K562 (cell line): ENCODE results near the gene SHISA9. TPM values are rescaled to one million over a fixed set of nuclear protein-coding genes. Genes with fewer than 3 reads are reported as not detected.

ENCODE experiments used
- ATAC-seq: fragments of 200-7000 bp; cut with Tn5 transposase; 3 replicates; pipeline ENCODE4 v1.9.1; 2020; ENCODE audit warnings: moderate library complexity
- BruUV-seq: library from RNA; stranded (reverse); fragments of 400-500 nt; replicated peaks from 2 replicates; lab custom pipeline; 2021; lab: Mats Ljungman, UMichigan
- CTCF ChIA-PET: fragments of 300-600 bp; formaldehyde crosslinking; extraction: SDS; loops from one replicate; lab custom pipeline; 2021; ENCODE audit warnings: low intra/inter-chr PET ratio; lab: Yijun Ruan, JAX
- POLR2A ChIA-PET: fragments of 300-600, 350-650 bp; sonication (Branson Sonifier 250); formaldehyde crosslinking; extraction: SDS; loops from one replicate; lab custom pipeline; 2021; ENCODE audit warnings: antibody characterized with exemption, inconsistent platforms; lab: Yijun Ruan, JAX
- DNase-seq, 4 experiments: peaks; one replicate each; pipeline versions ENCODE4 v3.0.0 to v3.0.0-alpha.2; 2011 to 2018; ENCODE audit warnings: low spot score in 3 of 4, mixed read lengths in 3 of 4; ENCODE audit errors: extremely low read depth in 1 of 4
- FAIRE-seq: peaks from 2 replicates; lab custom pipeline; 2011; peaks lifted over from hg19 to GRCh38; lab: Jason Lieb, UNC
- H2AFZ ChIP-seq: 2 replicates; pipeline ENCODE4 v1.6.0; 2011; ENCODE audit warnings: low read depth, low read length, control low read depth, inconsistent platforms
- H3K27ac ChIP-seq: fragments of 200-600 bp; 3 replicates; pipeline ENCODE4 v1.8.0; 2011; ENCODE audit warnings: low read depth, mild to moderate bottlenecking, control low read depth, inconsistent platforms, low read length, moderate library complexity, mixed read lengths; ENCODE audit errors: extremely low read depth
- H3K27me3 ChIP-seq, 2 experiments: fragments of 300-600 bp in 1 of 2; 2 replicates in 1 of 2; 3 replicates in 1 of 2; pipeline versions ENCODE4 v1.6.0 to v1.8.0; 2011; ENCODE audit warnings: inconsistent platforms in 2 of 2, low read length in 2 of 2, mild to moderate bottlenecking in 1 of 2, mixed read lengths in 1 of 2, moderate library complexity in 1 of 2; ENCODE audit not compliant: control insufficient read depth in 2 of 2, insufficient read depth in 2 of 2
- H3K36me3 ChIP-seq: fragments of 300-600 bp; 3 replicates; pipeline ENCODE4 v1.8.0; 2011; ENCODE audit warnings: mild to moderate bottlenecking, low read length, inconsistent platforms; ENCODE audit not compliant: control insufficient read depth, insufficient read depth
- H3K4me1 ChIP-seq, 2 experiments: fragments of 200-600 bp in 1 of 2; replicated peaks in 1 of 2; 2 replicates in 1 of 2; 3 replicates in 1 of 2; pipeline versions ENCODE4 v1.5.1 to v1.8.0; 2011; ENCODE audit warnings: inconsistent platforms in 2 of 2, low read length in 2 of 2, mild to moderate bottlenecking in 1 of 2, mixed read lengths in 1 of 2, moderate library complexity in 1 of 2; ENCODE audit not compliant: control insufficient read depth in 2 of 2, insufficient read depth in 2 of 2
- H3K4me2 ChIP-seq: 2 replicates; pipeline ENCODE4 v1.6.1; 2011; ENCODE audit warnings: low read length, control low read depth, inconsistent platforms, mixed read lengths; ENCODE audit not compliant: insufficient read depth
- H3K4me3 ChIP-seq: fragments of 200-600 bp; sonication (generic), shearing (Covaris generic); 2 replicates; pipeline ENCODE4 v1.5.1; 2016; ENCODE audit warnings: control low read depth, inconsistent platforms
- H3K79me2 ChIP-seq: fragments of 200-600 bp; 3 replicates; pipeline ENCODE4 v1.8.0; 2011; ENCODE audit warnings: low read length, inconsistent platforms; ENCODE audit not compliant: control insufficient read depth, insufficient read depth
- H3K9ac ChIP-seq, 2 experiments: 2 replicates each; pipeline versions ENCODE4 v1.6.0 to v1.6.1; 2011; ENCODE audit warnings: low read depth in 2 of 2, low read length in 2 of 2, control low read depth in 1 of 2, inconsistent platforms in 1 of 2, mild to moderate bottlenecking in 1 of 2, mixed read lengths in 1 of 2; ENCODE audit not compliant: insufficient read depth in 1 of 2
- H3K9me1 ChIP-seq: one replicate; pipeline ENCODE4 v1.6.0; 2011; ENCODE audit warnings: inconsistent platforms, mild to moderate bottlenecking, low read length, moderate library complexity; ENCODE audit not compliant: control insufficient read depth, insufficient read depth
- H3K9me3 ChIP-seq: replicated peaks from 2 replicates; pipeline ENCODE4 v1.5.1; 2011; ENCODE audit warnings: low read depth, low read length, inconsistent platforms; ENCODE audit not compliant: control insufficient read depth, insufficient read depth
- H4K20me1 ChIP-seq: replicated peaks from 2 replicates; pipeline ENCODE4 v1.6.1; 2011; ENCODE audit warnings: low read length, inconsistent platforms, mixed read lengths; ENCODE audit not compliant: control insufficient read depth, insufficient read depth
- DPF2 ChIP-seq: fragments of 450-650 bp; IDR thresholded peaks from 2 replicates; pipeline ENCODE4 v1.6.1; 2016
- ELF4 ChIP-seq: fragments of 450-650 bp; formaldehyde crosslinking; IDR thresholded peaks from 2 replicates; pipeline ENCODE4 v1.4.0; 2022; ENCODE audit warnings: missing genetic modification characterization
- EP400 ChIP-seq: fragments of 450-650 bp; IDR thresholded peaks from 2 replicates; pipeline ENCODE4 v1.6.1; 2017; ENCODE audit warnings: antibody characterized with exemption, mild to moderate bottlenecking, moderate library complexity
- FOXP1 ChIP-seq: sonication (generic); formaldehyde crosslinking; IDR thresholded peaks from 2 replicates; pipeline ENCODE4 v1.8.0; 2022; ENCODE audit warnings: mild to moderate bottlenecking, missing genetic modification reagents
- HDAC8 ChIP-seq: fragments of 450-650 bp; IDR thresholded peaks from 2 replicates; pipeline ENCODE4 v1.6.1; 2016; ENCODE audit warnings: mild to moderate bottlenecking, missing genetic modification characterization, moderate library complexity, missing compliant biosample characterization
- NFRKB ChIP-seq: fragments of 450-650 bp; IDR thresholded peaks from 2 replicates; pipeline ENCODE4 v1.6.1; 2016; ENCODE audit warnings: low read depth
- PHF21A ChIP-seq: fragments of 450-650 bp; IDR thresholded peaks from 2 replicates; pipeline ENCODE4 v1.6.1; 2017; ENCODE audit warnings: low read depth, borderline replicate concordance
- PURB ChIP-seq: sonication (generic); formaldehyde crosslinking; IDR thresholded peaks from 2 replicates; pipeline ENCODE4 v1.9.0; 2021; ENCODE audit warnings: low read depth, mild to moderate bottlenecking, missing genetic modification reagents
- RBBP5 ChIP-seq: fragments of 200-600 bp; sonication (generic); IDR thresholded peaks from 2 replicates; pipeline ENCODE4 v1.6.1; 2012; ENCODE audit warnings: borderline replicate concordance, mild to moderate bottlenecking, low read length, control low read depth, inconsistent platforms; ENCODE audit not compliant: insufficient read depth, poor library complexity, severe bottlenecking
- ZNF212 ChIP-seq: fragments of 450-650 bp; formaldehyde crosslinking; IDR thresholded peaks from 2 replicates; pipeline ENCODE4 v1.4.0; 2020; ENCODE audit warnings: mild to moderate bottlenecking
- ZSCAN32 ChIP-seq: fragments of 450-650 bp; formaldehyde crosslinking; IDR thresholded peaks from 2 replicates; pipeline ENCODE4 v1.4.0; 2020; ENCODE audit warnings: mild to moderate bottlenecking, moderate library complexity
- WGBS: fragments of 100-300 bp; shearing (Covaris generic); methylation state at CpG from one replicate; pipeline ENCODE4 v1.1.6; 2016; ENCODE audit warnings: low coverage, mixed read lengths; ENCODE audit not compliant: insufficient coverage; ENCODE audit errors: missing lambda C conversion rate; 5-methylcytosine and 5-hydroxymethylcytosine counted together
- in situ Hi-C: fragments of 300-500 bp; cut with MboI; formaldehyde crosslinking; loops from 4 replicates; pipeline ENCODE4 v1.15.0; 2018; ENCODE audit warnings: inconsistent platforms, mixed read lengths
- intact Hi-C: fragments of 100-400 bp; cut with micrococcal nuclease; formaldehyde crosslinking; loops from 2 replicates; pipeline ENCODE4 v1.14.2; 2022
- polyA plus RNA-seq, 8 experiments: library from polyadenylated mRNA; depleted of rRNA in 4 of 8; stranded (reverse) in 5 of 8; unstranded in 3 of 8; fragments of >200 nt; fragmentation: Nextera tagmentation in 2 of 8; fragmentation: Illumina TruSeq in 1 of 8; extraction: Ambion mirVana in 2 of 8; extraction: Trizol in 1 of 8; gene quantifications; 2 replicates each; pipeline versions ENCODE4 v1.2.1 to v1.2.3, GENCODE V29; 2011 to 2014; ENCODE audit warnings: inconsistent platforms in 1 of 8, missing spikeins in 1 of 8
- total RNA-seq, 7 experiments: library from RNA; depleted of rRNA in 6 of 7; stranded (reverse); fragments of >200 nt in 6 of 7; fragmentation: Illumina TruSeq in 2 of 7; extraction: Trizol in 2 of 7; gene quantifications; 2 replicates each; pipeline versions ENCODE4 v1.2.1 to v1.2.3, GENCODE V29; 2011 to 2021; ENCODE audit warnings: low replicate concordance in 1 of 7
- TF ChIP-seq, protein P1 (sequence below): fragments of 250-450 bp; sonication (Bioruptor Pico); IDR thresholded peaks from 2 replicates; pipeline ENCODE4 v1.6.1; 2021; ENCODE audit warnings: mild to moderate bottlenecking

The SHISA9 gene
- total and polyA plus RNA-seq, 9 of the 15 experiments (the other 6 are each of a cell fraction or from before 2014, with no cell fraction given) = under 0.01 to 0.16 (median 0.01) TPM; not detected in 6

DNA sequence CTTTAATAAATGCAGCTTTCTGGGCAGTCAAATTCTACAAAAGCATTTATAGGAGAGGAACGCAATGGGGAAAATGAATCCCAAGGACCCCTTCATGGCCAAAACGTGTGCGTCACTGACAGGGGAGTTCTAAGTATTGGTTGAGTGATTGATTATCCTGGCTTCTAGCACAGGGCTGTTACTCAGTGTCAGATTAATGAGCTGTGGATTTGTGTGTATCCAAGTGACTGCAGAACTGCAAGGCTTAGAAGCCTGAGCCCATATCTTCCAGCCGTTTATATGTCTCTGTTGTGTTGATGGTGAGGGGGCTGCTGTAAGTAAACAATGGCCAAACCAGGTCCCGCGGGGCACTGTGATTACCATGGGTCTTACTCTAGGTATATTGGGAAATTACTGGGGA lies 129.4 kb downstream of the SHISA9 start:
- intact Hi-C loops = no loop called here
- Histone ChIP-seq H2AFZ (no peak overlapping the region), H3K27me3 (no peaks in the 10 kb centered on the region), H3K79me2 (no peaks in the 10 kb centered on the region), H3K9me3 (no peaks in the 10 kb centered on the region), H3K27ac (no peak overlapping the region), H3K4me2 (no peak overlapping the region), H3K4me1 (no peaks in the 10 kb centered on the region), H3K9me1 (no peaks in the 10 kb centered on the region), H3K36me3 (no peaks in the 10 kb centered on the region), H4K20me1 (no peaks in the 10 kb centered on the region), H3K4me3 (no peak overlapping the region), H3K9ac (no peak overlapping the region)
- CTCF ChIA-PET = no interaction called here
- no peak for DNase-seq
- in situ Hi-C loops = no loop called here
- WGBS = 2% methylated on average over 6 of the region's 6 CpGs
- POLR2A ChIA-PET = no interaction called here
- FAIRE-seq = no peak
- ATAC-seq = no peak
- BruUV-seq = no TSS peak
- no peak for TF ChIP-seq HDAC8 (tag)
- TF ChIP-seq, all 486 proteins: peak for 0

DNA sequence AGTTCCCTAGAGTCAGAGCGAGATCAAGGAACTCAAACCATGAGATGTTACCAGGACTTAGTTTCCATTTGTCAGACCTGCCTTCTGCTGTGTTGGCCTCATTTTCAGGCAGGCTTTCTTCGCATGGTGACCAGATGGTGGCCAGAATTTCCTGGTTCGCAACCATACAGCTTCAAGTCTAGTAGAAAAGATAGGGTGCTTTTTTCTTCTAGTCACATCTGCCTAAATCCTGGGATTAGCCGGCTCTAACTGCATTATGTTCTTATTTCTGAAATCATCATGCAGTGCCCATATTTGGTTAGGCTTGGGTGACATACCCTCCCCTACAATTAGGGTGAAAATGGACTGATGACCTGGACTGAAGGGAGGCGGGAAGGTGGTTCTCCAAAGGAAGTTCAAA lies 131.5 kb downstream of the SHISA9 start:
- Histone ChIP-seq H3K79me2 (no peaks in the 10 kb centered on the region), H3K9me1 (no peaks in the 10 kb centered on the region), H3K27ac (no peak overlapping the region), H3K36me3 (no peaks in the 10 kb centered on the region), H3K4me2 (no peak overlapping the region), H3K4me1 (no peaks in the 10 kb centered on the region), H2AFZ (no peak overlapping the region), H3K9ac (no peak overlapping the region), H3K27me3 (no peaks in the 10 kb centered on the region), H4K20me1 (no peaks in the 10 kb centered on the region), H3K4me3 (no peak overlapping the region), H3K9me3 (no peaks in the 10 kb centered on the region)
- CTCF ChIA-PET = no interaction called here
- in situ Hi-C loops = no loop called here
- intact Hi-C loops = no loop called here
- DNase-seq (no peak), ATAC-seq (no peak), FAIRE-seq (no peak)
- TF ChIP-seq FOXP1 (CRISPR knock-in tag) (no peak), PURB (no peak), ZSCAN32 (CRISPR knock-in tag) (no peak), DPF2 (no peak), ZNF212 (CRISPR knock-in tag) (no peak), RBBP5 (no peak), EP400 (no peak), PHF21A (no peak), NFRKB (no peak), ELF4 (no peak)
- TF ChIP-seq, protein P1, sequence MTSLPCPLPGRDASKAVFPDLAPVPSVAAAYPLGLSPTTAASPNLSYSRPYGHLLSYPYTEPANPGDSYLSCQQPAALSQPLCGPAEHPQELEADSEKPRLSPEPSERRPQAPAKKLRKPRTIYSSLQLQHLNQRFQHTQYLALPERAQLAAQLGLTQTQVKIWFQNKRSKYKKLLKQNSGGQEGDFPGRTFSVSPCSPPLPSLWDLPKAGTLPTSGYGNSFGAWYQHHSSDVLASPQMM = no peak
- BruUV-seq = no TSS peak
- 0% methylated on average over 5 of the region's 5 CpGs for WGBS
- POLR2A ChIA-PET = no interaction called here
